Activated effector memory CD4-positive, alpha-beta T cell treated with Interleukin-2 at 50 U/mL for 16 hours (primary cell): Measurements from ENCODE around the gene NLRP6.
"Not testable (repeated sequence)": the region's sequence is repeated elsewhere in the genome, so short reads cannot be mapped to it uniquely, and the experiment has no call there.

Experiments
- DNase-seq: peaks from one replicate; pipeline ENCODE4 v3.0.0-alpha.2; 2020

The NLRP6 gene

DNA sequence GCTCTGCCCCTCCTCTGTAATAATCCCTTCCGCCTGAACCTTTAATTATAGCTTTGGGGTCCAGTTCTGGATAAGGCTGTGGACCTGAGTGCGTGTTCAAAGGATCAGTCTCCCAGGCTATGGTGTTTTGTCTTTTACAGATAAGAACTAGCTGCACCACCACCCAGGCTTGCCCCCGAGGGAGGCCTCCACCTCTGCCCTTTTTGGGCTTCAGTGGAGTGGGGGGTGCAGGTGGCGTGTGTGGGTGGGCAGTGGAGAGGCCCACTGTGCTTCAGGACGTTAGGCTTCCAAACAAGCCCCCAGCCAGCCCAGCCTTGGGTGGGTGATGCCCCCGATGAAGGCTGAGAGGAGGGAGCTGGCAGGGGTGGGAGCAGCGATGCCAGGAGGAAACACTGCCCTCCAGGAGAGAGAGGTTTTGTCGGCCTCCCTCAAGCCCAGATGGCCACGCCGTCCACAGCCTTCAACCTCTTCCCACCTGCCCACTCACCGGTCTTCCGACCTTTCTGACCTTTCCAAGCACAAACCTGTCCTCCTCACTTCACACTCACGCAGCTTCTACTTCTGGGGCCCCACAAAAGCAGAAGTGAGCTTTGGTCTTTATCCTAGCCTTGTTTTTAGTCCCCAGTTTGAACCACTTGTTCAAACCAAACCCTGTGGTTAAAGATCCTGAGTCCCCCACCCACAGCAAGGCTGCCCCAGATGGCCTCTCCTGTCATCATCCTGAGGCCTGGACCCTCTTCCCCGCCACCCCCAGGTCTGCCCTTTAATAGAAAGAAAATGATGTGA is 21.1 kb upstream of the NLRP6 start:
- DNase-seq, result no peak

DNA sequence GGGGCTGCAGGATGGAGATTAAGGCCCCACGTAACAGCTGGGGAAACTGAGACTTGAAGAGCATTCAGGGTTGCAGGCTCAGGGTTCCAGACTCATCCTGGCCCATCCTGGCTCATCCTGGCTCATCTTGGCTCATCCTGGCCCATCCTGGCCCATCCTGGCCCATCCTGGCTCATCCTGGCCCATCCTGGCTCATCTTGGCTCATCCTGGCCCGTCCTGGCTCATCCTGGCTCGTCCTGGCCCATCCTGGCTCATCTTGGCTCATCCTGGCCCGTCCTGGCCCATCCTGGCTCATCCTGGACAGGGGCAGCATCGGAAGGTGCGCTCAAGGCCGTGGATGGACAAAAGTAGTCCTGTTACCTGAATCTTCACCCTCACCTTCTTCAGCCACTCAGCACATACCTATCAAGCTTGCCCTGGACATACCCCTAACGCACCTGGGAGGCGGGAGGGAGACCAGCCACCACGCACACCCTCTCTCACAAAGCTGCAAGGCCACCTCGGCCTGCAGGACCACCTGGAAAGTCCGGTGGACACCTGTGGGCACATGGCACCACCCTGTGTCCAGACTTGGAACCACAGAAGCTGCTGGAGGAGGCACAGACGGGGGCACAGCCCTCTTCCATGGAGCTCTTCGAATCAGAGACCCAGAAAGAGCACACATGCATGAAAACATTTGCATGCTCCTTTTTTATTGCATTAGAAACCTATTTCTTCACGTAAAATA is 20.3 kb upstream of the NLRP6 start:
- DNase-seq, result no peak

DNA sequence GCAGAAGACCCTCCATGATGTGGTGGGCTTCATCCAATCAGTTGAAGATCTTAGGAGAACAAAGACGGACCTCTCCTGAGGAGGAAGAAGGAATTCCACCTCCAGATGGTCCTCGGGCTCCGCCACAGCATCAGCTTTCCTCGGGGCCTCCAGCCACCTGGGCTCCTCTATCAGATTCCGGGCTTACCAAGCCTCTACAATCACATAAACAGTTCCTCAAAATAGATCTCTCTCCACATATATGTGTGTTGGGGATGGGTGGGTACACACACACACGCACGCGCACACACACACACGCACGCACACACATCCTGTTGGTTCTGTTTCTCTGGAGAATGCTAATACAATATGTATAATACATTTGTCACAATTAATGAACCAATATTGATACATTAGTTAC is 18.8 kb upstream of the NLRP6 start:
- DNase-seq, result no peak

DNA sequence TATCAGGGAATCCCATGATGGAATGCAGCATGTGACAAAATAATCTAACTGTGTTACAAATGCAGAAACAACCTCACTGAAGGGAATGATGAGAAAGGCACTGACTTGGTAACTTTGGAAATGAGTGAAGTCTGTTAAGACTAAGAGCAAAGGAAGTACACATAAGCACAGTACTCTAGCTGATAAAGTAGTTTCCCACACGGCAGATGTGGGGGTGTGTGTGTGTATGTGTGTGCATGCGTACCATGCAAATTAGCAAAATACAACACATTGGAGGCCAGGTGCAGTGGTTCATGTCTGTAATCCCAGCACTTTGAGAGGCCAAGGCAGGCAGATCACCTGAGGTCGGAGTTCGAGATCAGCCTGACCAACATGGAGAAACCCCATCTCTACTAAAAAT is 16.6 kb upstream of the NLRP6 start:
- no peak for DNase-seq

DNA sequence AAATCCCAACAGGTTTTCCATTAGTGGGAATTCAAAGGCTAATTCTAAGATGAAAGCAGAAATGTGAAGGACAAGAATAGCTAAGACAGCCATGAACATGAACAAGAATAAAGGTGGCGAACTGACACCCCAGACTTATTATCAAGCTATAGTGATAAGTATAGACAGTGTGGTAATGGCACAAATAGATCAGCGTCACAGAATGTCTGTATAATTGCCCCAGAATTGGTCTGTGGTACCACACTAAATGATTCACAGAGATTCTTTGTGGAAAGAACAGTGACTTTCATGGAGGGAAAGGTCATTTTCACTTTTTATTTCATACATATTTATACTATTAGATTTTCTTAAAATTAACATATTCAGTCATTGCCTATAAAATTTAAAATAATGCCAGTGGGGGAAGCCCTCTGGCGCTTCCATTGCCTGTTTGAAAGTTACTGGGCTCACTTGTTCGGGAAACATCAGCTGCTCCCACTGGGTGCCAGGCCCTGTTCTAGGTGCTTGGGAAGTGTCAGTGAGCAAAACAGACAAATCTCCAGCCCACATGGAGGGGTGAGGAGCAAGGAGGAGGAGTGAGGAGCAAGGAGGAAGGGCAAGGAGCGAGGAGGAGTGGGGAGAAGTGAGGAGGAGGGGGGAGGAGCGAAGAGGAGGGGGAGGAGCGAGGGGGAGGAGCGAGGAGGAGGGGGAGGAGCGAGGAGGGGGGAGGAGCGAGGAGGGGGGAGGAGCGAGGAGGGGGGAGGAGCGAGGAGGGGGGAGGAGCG is 11.3 kb upstream of the NLRP6 start:
- no peak for DNase-seq

DNA sequence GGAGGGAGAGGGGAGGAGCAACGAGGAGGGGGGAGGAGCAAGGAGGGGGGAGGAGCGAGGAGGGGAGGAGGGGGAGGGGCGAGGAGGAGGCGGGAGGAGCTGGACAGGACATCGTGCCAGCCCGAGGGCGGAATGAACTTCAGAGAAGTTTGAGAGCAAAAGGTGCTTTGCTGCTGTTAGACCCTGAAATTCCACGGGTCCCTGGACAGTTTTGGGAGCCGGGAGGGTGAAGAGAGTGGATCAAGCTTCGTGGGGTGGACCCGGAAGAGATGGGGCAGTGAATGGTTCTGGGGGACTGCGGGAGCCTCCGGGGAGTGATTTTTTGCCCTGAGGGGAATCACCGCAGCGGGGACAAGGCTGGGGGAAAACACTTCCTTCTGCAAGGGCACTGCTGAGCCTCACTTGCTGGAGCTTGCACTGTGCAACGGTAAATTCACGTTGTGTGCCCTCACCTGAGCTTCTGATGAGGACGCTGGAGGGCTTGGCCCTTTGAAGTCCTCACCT is 10.7 kb upstream of the NLRP6 start:
- no peak for DNase-seq

DNA sequence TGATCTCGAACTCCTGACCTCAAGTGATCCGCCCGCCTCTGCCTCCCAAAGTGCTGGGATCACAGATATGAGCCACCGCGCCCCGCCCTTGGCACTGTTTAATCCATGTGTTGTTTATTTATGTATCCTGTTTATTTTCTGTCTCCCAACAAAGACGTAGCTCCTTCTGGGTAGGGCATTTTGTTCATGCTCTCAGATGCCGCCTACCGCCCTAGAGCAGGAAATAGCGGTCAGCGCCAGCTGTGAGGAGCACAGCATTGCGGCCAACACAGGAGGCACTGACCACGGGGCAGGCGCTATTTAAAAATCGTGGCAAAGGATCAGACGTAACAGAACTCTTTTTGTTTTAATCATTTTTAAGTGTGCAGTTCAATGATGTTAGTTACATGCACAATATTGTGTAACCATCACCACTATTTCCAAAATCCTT is 9.5 kb upstream of the NLRP6 start:
- DNase-seq, result not testable (repeated sequence)

DNA sequence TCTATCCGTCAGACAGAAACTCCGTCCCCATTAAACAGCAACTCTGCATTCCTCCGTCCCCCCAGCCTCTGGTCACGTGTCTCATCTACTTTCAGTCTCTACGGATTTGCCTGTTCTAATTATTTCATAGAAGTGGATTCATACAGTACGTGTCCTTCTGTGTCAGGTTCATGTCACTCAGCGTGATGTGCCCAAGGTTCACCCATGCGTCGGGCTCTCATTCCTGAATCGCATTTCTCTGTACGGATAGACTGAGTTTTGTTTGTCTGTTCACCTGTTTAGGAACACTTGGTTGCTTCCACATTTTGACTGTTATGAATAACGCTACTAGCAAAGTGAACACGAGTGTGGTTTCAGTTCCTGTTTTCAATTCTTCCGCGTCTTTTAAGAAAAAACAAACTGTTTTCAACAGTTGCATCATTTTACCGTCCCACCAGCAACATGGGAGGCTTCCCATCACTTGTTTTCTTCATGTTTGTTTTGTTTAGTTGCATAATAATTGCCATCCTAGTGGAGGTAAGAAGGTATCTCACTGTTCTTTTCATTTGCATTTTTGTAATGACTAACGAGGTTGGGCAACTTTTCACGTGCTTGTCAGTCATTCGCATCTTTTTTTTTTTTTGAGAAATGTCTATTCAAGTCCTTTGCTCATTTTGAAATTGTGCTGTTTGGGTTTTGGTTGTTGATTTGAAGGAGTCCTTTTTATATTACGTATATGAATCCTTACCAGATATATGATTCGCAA is 8.9 kb upstream of the NLRP6 start:
- DNase-seq, result no peak

DNA sequence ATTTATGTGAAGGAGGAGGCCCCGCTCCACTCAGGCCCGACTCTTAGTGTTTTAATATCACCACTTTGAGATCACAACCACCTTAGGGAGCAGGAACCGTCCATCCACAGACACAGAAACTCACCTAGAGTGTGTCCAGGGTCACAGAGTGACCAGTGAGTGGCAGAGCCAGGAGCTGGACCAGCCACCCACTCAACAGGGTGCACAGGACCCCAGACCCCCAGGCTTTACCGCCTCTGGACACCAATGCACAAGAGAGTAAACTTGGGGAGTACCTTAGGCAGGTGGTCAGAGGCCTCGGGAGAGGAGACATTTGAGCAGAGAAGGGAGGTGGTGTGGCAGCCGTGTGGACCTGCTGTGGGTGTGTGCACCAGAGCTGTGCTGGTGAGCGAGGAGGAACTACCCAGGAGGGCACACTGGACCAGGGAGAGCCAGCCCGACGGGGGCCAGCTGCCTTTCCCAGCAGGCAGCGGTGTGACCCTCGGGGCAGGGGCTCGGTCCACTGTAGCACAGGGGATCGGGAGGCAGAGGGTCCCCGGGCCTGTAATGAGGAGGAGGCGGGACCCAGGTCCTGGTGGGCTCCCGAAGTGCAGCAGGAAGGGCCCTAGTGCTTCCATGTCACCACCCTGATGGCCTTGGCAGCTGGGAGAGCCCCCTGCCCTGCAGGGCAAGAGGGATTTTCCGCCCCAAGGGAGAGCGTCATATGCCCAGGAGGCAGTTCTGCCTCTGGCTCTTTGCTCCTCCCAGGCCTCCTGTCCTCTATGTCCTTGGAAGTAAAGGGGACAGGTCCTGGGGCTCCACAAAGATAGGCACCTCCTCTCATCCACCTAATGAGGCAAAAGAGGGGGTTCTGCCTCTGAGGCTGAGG is 7.5 kb upstream of the NLRP6 start:
- no peak for DNase-seq

DNA sequence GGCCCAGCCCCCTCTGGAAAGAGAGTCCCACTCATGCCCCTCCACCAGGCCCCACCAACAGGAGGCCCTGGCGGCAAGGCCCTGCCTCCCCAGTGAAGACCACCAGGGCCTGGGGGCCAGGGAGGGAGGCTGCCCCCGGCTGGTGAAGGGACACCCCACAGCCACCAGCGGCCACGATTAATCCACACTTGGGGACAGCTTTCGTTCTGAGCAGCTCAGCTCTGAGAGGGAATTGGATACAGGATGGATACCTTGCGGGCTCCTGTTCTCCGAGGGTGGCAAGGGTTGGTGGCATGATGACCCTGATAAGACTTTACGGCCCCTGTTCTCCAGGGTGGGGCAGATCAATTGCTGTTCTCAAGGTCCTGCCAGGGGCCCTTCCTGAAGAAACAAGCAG is 6.9 kb upstream of the NLRP6 start:
- DNase-seq, result no peak

DNA sequence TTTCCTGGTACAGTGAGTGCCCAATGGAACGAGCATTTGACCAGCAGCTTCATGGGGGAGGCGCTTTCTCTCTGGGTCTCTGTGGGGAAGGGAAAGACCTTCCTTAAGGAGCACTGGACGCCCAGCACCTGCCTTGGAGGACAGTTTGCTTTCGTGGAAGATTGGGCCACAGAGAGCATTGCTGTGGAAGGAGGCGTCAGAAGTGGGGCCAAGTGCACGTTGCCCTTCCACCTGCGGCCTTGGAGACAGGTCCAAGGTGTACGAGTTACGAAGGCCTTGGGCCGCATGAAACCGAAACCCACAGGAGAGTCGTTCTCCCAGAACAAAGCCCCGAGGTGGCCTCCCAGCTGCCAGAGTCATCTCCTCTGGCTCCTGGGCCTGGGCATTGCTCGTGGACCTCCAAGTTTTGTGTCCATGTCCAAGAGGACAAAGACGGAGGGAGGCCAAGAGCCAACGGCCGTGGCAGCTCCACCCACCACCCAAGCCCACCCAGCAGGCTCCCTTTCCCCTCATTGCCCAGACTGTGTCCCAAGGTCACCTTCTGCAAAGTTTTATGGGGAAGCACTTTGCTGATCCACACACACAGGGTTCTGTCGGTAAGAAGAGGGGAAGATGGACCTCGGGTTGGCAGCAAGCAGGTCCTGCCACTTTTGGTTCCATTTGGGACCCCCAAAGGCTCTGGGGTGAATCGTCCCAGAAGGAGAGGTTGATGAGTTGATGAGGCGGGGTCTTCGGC is 5.8 kb upstream of the NLRP6 start:
- DNase-seq, result no peak

DNA sequence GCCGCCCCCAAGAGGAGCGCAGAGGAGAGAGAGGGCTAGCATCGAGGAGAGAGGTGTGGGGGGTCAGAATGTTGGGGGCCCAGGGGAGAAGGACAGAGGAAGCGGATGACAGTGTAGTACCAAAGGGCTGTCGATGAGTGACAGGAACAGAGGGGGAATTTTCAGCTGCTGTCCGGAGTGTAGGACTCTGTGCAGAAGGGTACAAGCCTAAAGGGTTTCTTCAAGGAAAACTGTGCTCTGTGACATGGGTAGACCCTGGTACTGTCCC is 5.3 kb upstream of the NLRP6 start:
- DNase-seq, result no peak

DNA sequence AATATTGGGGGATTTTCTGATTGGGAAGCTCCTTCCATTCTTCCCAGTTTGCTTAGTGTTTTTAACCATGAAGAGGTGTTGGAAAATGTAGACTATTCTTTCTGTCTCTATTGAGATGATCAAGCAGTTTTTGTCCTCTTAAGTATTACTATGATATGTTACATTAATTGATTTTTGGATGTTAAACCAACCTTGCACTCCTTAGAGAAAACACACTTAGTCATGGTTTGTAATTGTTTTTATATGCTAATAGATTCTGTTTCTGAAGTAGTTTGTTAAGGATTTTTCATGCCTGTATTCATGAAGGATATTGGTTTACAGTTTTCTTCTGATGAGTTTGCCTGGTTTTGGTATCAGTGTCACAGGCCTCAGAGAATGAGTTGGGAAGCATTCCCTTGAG is 2.0 kb upstream of the NLRP6 start:
- no peak for DNase-seq

DNA sequence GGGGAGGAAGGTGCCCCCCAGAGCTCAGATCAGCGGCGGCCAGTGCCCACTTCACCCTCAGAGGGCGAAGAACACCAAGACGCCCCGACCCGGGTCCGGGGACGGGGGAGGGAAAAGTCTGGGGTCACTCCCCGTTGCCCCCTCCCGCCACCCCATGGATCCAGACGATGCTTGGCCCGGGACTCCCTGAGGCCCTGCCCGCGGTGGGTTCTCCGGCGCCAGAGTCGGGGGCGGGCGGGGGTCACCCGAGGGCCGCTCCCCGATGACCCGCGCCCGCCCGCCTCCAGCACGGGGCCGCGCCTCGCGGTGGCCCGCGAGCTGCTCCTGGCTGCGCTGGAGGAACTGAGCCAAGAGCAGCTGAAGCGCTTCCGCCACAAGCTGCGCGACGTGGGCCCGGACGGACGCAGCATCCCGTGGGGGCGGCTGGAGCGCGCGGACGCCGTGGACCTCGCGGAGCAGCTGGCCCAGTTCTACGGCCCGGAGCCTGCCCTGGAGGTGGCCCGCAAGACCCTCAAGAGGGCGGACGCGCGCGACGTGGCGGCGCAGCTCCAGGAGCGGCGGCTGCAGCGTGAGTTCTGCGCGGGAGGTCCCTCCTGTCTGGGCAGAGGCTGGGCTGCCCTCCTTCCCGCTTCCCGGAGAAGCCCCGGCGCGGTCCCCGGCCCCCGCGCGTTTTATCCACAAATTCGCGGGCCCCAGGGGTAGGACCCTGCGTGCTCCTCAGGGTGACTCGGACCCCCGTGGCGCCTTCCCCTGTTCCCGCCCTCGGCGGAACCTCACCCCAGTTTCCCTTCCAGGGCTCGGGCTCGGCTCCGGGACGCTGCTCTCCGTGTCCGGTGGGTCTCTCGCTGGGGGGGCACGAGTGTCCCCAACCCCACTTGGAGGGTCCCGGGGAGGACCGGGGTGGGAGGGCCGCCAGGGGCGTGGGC is 1.1 kb downstream of the NLRP6 start:
- no peak for DNase-seq

DNA sequence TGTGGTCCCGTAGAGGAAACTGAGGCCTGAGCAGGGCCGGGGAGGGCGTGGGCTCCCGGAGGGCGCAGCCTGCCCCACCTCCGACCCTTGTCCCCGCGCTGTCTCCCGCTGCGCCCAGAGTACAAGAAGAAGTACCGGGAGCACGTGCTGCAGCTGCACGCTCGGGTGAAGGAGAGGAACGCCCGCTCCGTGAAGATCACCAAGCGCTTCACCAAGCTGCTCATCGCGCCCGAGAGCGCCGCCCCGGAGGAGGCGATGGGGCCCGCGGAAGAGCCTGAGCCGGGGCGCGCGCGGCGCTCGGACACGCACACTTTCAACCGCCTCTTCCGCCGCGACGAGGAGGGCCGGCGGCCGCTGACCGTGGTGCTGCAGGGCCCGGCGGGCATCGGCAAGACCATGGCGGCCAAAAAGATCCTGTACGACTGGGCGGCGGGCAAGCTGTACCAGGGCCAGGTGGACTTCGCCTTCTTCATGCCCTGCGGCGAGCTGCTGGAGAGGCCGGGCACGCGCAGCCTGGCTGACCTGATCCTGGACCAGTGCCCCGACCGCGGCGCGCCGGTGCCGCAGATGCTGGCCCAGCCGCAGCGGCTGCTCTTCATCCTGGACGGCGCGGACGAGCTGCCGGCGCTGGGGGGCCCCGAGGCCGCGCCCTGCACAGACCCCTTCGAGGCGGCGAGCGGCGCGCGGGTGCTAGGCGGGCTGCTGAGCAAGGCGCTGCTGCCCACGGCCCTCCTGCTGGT is 1.9 kb downstream of the NLRP6 start:
- DNase-seq, result no peak

DNA sequence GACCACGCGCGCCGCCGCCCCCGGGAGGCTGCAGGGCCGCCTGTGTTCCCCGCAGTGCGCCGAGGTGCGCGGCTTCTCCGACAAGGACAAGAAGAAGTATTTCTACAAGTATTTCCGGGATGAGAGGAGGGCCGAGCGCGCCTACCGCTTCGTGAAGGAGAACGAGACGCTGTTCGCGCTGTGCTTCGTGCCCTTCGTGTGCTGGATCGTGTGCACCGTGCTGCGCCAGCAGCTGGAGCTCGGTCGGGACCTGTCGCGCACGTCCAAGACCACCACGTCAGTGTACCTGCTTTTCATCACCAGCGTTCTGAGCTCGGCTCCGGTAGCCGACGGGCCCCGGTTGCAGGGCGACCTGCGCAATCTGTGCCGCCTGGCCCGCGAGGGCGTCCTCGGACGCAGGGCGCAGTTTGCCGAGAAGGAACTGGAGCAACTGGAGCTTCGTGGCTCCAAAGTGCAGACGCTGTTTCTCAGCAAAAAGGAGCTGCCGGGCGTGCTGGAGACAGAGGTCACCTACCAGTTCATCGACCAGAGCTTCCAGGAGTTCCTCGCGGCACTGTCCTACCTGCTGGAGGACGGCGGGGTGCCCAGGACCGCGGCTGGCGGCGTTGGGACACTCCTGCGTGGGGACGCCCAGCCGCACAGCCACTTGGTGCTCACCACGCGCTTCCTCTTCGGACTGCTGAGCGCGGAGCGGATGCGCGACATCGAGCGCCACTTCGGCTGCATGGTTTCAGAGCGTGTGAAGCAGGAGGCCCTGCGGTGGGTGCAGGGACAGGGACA is 2.7 kb downstream of the NLRP6 start:
- DNase-seq, result no peak

DNA sequence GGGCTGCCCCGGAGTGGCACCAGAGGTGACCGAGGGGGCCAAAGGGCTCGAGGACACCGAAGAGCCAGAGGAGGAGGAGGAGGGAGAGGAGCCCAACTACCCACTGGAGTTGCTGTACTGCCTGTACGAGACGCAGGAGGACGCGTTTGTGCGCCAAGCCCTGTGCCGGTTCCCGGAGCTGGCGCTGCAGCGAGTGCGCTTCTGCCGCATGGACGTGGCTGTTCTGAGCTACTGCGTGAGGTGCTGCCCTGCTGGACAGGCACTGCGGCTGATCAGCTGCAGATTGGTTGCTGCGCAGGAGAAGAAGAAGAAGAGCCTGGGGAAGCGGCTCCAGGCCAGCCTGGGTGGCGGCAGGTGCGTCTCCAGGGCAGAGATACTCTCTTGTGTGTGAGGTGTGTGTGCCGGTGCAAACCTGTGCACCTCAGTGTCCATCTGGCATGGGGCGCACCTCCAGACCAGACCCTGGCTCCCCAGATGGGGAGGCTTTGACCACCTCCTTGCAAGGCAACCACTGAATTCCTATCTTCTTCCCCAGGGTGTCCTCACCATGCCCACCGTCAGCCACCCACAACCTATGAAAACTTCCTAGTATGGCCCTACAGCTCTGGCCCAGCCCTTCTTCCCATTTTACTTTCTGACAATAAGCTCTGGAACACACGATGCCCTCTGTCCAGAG is 3.4 kb downstream of the NLRP6 start:
- DNase-seq, result no peak

DNA sequence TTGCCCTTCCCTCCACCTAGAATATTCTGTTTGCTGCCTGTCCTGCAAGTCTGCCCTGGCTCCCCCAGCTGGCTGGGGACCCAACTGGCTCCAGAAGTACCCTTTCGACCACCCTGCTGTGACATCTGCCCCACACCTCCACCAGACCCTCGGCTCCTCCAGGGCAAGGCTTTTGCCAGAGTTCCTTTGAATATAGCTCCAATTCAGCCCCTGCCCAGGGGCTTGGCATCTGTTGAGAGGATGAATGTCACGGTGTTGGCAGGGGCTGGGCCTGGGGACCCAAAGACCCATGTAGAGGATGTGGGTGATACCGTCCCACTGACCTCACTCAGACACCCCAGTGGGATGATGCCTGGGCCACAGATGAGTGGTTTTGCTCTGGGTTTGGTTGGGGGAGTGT is 4.0 kb downstream of the NLRP6 start:
- DNase-seq, result no peak
